Measurements from ENCODE around the gene ANKRD12.
"Not testable (repeated sequence)": the region's sequence is repeated elsewhere in the genome, so short reads cannot be mapped to it uniquely, and the experiment has no call there.

Gene ANKRD12

DNA sequence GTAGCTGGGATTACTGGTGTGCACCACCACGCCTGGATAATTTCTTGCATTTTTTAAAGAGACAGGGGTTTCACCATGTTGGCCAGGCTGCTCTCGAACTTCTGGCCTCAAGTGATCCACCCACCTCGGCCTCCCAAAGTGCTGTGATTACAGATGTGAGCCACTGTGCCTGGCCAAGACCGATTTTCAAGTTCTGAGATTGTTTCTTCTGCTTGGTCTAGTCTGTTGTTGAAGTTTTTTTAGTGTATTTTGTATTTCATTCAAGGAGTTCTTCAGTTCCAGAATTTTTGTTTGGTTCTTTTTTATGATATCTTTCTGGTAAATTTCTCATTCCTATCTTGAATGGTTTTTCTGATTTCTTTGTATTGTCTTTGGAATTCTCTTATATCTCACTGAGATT is 96.4 kb downstream of the ANKRD12 start:
- no peak for DNase-seq (ENCODE audit: low read depth in 2 of 2)

GRCh38 chr18:9233771-9234440 is 97.3 kb downstream of the ANKRD12 start:
- no peak for DNase-seq (ENCODE audit: low read depth in 2 of 2)

DNA sequence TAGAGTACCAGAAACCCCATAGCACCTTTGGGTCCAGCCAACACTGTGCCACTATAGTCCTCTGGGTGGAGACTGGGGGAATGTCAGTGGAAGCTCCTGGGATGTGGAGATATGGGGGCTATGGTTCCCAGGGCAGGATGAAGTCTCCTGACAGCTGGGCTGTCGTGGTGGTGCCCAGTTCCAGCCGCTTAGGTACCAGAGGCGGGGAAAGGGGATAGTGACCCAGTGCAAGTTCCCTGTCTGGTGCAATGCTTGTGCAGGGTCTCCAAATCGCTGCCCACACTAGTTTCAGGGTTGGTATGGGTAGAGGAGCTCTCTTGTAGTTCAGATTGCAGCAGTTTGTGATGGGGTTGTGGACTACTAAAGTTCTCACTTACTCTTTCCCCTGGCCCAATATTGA is 97.9 kb downstream of the ANKRD12 start:
- no peak for DNase-seq (ENCODE audit: low read depth in 2 of 2)

- DNase-seq (ENCODE audit: low read depth in 2 of 2), result no peak
Measured at GRCh38 chr18:9237981-9238380, 101.4 kb downstream of the ANKRD12 start.

- DNase-seq (ENCODE audit: low read depth in 2 of 2), result no peak
Measured at GRCh38 chr18:9239720-9240119, 103.1 kb downstream of the ANKRD12 start.

DNA sequence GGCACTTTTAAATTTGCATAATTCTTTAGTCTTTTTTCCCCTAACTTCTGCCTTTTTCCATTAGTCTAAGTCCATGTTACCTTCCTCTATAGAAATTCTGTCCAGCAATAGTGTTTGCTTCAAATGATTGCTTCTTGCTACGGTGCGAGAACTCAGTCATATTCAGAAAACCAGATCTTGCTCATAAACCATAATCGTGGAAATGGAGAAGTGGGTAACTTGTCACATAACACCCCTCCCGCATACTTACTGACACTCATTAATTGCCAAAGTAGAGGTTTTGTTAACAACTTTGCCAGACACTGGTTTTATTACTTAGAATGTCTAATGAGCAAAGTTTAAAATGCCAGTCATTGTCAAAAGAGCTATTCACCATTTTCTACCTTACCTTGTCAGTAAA is 103.7 kb downstream of the ANKRD12 start:
- DNase-seq (ENCODE audit: low read depth in 2 of 2), result no peak

GRCh38 chr18:9243029-9243428 is 106.4 kb downstream of the ANKRD12 start:
- no peak for DNase-seq (ENCODE audit: low read depth in 2 of 2)

DNA sequence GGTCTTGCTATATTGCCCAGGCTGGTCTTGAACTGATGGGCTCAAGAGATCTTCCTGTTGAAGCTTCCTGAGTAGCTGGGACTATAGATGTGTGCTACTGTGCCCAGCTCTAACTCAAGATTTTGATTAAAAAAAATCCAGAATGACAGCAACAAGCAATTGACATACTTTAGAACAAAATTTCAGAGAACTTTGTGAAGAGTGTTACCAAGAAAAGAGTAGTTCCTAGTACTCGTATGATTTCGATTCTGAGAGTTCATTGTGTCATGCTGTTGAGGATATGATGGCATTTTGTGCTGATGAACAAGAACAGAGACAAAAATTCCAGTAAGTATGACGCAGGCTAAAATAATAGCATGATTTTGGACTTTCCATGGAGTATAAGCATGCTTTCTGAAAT is 107.8 kb downstream of the ANKRD12 start:
- DNase-seq (ENCODE audit: low read depth in 2 of 2), result no peak

DNA sequence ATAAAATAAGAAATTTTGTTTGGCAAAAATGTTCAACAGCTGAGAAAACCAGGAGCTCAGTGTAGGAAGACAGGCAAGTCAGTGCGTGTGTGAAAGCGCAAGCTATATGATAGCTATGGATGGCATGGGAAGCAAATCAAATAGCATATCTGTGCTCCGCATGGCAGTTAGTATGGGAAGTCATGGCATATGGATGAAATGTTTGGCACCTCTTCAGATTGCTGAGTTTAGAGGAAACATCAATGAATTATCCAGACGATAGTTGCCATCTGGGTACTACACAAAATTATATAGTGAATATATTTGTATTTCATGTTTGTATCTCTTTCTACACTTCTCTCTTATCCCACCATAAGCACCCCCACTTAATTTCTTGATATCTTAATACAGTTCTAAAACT is 112.1 kb downstream of the ANKRD12 start:
- DNase-seq (ENCODE audit: low read depth in 2 of 2), result no peak

- no peak for DNase-seq (ENCODE audit: low read depth in 2 of 2)
Measured at GRCh38 chr18:9249254-9249653, 112.7 kb downstream of the ANKRD12 start.

DNA sequence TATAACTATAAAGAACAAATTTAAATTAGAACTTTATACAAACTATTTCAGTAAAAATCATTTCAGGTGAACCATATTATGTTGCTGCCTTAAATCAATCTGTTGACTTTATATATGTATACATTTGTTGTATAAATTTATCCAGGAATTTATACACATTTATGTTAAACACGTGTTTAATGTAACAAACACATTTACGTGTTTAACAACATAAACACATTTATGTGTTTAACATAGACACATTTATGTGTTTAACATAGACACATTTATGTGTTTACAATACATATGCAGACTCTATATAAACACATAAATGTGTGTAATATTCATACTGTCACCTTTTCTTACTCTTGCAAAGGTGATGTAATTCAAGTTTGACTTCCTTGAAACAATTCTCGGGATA is 122.6 kb downstream of the ANKRD12 start:
- no peak for DNase-seq (ENCODE audit: low read depth in 2 of 2)

GRCh38 chr18:9260388-9261380 is 124.1 kb downstream of the ANKRD12 start:
- DNase-seq (ENCODE audit: low read depth in 2 of 2), result no peak

DNA sequence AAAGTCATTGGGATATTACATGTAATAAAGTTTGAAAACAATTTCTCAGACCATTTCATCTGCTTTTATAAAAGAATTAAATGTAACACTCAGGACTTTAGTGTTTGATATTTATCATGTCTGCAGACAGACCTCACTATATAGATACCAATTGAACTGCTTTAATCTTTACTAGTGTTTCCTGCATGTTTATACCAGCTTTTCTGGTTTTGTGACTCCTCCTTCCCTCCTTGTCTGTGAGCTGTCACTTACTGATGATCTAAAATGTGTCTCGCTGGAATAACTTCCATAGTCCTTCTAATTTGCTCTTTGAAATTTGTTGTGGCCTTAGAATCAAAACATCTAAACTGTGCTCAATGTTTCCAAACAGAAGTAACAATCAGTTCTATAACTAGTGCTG is 126.7 kb downstream of the ANKRD12 start:
- no peak for DNase-seq (ENCODE audit: low read depth in 2 of 2)

- not testable (repeated sequence) for DNase-seq (ENCODE audit: low read depth in 2 of 2)
Measured at GRCh38 chr18:9264797-9265196, 128.2 kb downstream of the ANKRD12 start.

DNA sequence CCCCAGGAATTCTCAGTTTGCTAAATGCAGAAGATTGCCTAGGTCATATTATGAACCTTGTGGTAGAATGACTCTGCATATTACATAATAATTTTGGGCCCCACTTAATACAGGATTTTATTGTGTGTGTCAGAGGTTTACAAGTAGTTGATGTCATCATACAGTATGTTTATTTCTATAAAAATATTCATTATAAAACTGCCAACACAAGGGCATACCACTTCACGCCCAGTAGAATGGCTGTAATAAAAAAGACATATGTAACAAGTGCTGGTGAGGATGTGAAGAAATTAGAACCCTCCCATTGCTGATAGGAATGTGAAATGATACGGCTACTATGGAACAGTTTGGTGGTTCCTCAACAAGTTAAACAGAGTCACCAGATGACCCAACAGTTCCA is 136.6 kb downstream of the ANKRD12 start:
- no peak for DNase-seq (ENCODE audit: low read depth in 2 of 2)

- DNase-seq (ENCODE audit: low read depth in 2 of 2), result no peak
Measured at GRCh38 chr18:9275890-9276289, 139.3 kb downstream of the ANKRD12 start.

DNA sequence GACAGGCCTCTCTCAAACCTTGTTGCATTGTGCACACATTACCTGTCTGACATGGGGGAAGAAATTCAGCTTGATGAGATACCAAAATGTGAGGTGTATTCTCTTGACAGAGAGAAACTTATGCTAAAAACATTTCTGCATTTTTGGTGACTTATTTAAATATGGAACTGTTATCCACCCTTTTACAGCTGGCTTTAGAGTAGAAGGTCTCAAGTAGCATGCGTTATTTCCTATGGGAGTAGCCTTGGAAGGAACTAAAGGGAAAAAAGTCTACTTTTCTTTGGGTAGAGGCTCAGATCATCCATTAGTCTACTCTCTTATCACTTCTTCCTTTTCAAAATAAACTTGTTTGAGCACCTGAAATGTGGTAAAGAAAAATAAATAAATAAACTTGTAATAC is 141.4 kb downstream of the ANKRD12 start:
- DNase-seq (ENCODE audit: low read depth in 2 of 2), result no peak

DNA sequence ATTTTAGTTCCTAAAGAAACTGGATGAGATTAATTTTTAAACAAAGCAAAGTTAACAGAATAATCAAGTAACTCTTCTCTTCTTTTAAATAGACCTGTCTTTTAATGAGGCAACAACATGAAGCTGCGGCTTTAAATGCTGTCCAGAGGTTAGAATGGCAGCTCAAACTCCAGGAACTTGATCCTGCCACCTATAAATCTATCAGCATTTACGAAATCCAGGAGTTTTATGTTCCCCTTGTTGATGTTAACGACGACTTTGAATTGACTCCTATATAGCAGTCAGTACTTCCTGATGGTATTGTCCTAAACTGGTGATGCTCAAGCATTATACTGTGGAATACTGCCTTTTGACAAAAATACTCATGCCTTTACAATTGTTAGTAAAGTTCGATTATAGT is 144.3 kb downstream of the ANKRD12 start:
- DNase-seq (ENCODE audit: low read depth in 2 of 2), result no peak

DNA sequence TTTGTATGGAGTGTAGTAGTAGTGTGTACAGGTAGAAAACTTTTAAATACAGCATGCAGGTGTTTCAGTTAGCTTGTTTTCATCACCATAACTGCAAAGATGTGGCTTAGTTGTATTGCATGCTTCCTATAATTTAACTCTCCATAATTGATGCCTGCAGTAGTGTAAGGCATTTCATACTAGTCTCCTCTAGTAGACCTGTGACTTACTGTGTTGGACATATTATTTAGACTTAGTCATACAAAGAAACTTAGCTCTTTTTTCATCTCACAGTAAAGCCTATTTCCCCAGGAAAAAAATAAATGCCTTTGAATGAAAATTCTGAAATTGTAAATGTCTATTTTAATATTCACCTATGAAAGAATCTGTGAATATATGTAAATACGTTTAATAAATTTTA is 145.2 kb downstream of the ANKRD12 start:
- DNase-seq (ENCODE audit: low read depth in 2 of 2), result no peak

- DNase-seq (ENCODE audit: low read depth in 2 of 2), result no peak
Measured at GRCh38 chr18:9283791-9284190, 147.2 kb downstream of the ANKRD12 start.

DNA sequence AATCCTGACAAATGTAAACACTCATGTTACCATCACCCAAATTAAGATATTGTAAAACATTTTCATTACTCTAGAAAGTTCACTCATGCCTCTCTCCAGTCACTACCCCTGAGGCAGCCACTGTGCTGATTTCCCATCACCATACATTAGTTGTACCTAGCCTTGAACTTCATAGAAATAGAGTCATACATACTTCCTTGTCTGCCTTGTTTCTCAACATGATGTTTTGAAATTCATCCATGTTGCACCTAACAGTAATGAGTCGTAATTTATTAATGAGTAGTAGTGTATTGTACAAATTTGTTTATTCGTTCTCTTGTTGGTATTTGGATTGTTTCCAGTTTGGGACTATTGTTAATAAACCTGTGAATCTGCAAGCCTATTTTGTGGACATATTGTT is 149.0 kb downstream of the ANKRD12 start:
- no peak for DNase-seq (ENCODE audit: low read depth in 2 of 2)

GRCh38 chr18:9287036-9287435 is 150.5 kb downstream of the ANKRD12 start:
- no peak for DNase-seq (ENCODE audit: low read depth in 2 of 2)

GRCh38 chr18:9289698-9290097 is 153.1 kb downstream of the ANKRD12 start:
- no peak for DNase-seq (ENCODE audit: low read depth in 2 of 2)

Measured in stimulated activated CD8-positive, alpha-beta memory T cell treated with anti-CD3 and anti-CD28 coated beads, Interleukin-15, amount 100 ng/mL, for 4 hours (primary cell).